GM19023 (cell line): ENCODE data around the gene SLC18B1.
"Not testable (repeated sequence)": the region's sequence is repeated elsewhere in the genome, so short reads cannot be mapped to it uniquely, and the experiment has no call there.

ENCODE experiments used
- ATAC-seq: cut with Tn5 transposase; IDR thresholded peaks from one replicate; pipeline ENCODE4 v1.9.1; 2021; ENCODE audit warnings: mild to moderate bottlenecking, moderate library complexity; ENCODE audit not compliant: unreplicated experiment

The SLC18B1 gene

DNA sequence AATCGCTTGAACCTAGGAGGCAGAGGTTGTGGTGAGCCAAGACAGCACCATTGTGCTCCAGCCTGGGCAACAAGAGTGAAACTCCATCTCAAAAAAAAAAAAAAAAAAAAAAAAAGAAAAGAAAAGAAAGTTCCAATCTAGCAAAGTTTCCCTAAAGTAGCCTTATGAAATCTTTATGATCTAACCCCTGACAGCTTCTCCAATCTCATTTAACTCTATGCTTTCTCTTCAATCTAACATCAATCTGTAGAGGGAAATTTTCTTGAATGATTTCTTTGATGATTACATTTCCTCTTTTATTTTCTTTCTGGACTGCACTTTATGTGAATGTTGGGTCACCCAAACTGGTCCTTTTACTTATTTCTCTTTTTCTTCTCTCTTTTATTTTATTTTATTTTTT lies 2.2 kb upstream of the SLC18B1 start:
- no peak for ATAC-seq

DNA sequence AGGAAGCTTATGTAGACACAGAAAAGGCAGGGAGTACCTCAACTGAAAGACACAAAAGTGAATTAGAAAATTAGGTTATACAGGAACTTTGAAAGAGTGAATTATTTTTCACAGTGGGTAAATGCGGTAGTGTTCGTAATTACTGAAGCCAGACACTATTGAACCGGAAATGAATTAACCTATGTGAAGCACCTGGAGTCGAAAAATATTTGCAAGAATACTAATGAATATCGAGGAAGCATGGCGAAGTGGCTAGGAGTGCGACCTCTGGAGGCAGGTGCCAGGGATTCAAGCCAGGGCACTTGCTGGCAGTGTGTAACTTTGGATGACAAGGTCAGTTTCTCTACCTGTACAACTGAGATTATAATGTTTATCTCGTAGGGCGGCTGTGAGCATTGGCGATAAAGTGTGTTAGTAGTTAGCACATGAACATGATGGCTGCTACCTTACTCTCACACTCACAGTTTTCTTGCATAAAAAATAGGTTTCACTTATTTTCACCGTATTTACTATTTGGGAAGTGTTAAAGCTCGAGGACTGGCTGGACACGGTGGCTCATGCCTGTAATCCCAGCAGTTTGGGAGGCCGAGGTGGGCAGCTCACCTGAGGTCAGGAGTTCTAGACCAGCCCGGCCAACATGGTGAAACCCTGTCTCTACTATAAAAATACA lies 567 bp upstream of the SLC18B1 start:
- ATAC-seq: peak; percentile 82

GRCh38 chr6:132795461-132795860 lies 3.0 kb downstream of the SLC18B1 start:
- ATAC-seq: no peak

DNA sequence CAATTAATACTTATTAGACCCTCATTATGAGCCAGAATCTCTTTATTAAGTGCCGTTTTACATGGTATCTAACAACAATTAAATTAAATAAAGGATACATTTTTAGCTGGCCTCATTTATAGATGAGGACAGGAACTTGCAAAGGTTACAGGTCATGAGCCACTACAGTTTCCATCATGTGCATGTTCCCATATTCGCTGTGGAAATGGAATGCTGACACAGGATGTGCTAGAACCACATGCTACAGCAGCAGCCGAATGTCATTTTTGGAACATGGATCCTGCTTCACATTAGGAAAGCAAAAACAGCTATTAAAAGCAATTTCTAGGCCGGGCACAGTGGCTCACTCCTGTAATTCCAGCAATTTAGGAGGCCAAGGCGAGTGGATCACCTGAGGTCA lies 5.9 kb downstream of the SLC18B1 start:
- no peak for ATAC-seq

GRCh38 chr6:132790450-132790849 lies 8.0 kb downstream of the SLC18B1 start:
- ATAC-seq: no peak

DNA sequence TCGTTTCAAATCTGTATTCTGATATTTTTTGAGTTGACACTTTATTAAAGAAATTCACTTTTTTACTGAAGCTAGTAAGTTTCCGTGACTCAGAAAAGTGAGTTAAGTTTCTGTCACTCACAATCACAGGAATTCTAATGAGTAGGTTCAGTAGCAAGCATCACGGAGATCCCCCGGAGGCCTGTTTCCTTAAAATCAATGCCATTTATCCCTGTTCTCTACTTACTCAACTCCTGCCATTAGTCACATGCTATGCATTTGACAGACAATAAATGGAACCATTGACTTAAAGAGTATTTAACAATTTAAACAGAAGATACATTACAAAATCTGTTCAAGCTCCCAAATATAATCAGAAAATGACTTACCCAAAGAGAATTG lies 9.1 kb downstream of the SLC18B1 start:
- no peak for ATAC-seq

- ATAC-seq: no peak
These were observed 9.6 kb downstream of the SLC18B1 start for GRCh38 chr6:132788658-132789395.

- no peak for ATAC-seq
These were observed 12.5 kb downstream of the SLC18B1 start for GRCh38 chr6:132785936-132786335.

GRCh38 chr6:132780770-132781371 lies 17.6 kb downstream of the SLC18B1 start:
- ATAC-seq: no peak

- ATAC-seq: not testable (repeated sequence)
These were observed 20.6 kb downstream of the SLC18B1 start for GRCh38 chr6:132777881-132778280.

GRCh38 chr6:132768051-132768517 lies 30.4 kb downstream of the SLC18B1 start:
- peak; percentile 90 for ATAC-seq

- no peak for ATAC-seq
These were observed 32.9 kb downstream of the SLC18B1 start for GRCh38 chr6:132765560-132765959.

GRCh38 chr6:132764370-132764769 lies 34.1 kb downstream of the SLC18B1 start:
- no peak for ATAC-seq

- ATAC-seq: peak; percentile 91
These were observed 35.2 kb downstream of the SLC18B1 start for GRCh38 chr6:132763269-132763668.

- no peak for ATAC-seq
These were observed 38.2 kb downstream of the SLC18B1 start for GRCh38 chr6:132760256-132760655.

- ATAC-seq: no peak
These were observed 39.7 kb downstream of the SLC18B1 start for GRCh38 chr6:132758689-132759088.

- no peak for ATAC-seq
These were observed 46.2 kb downstream of the SLC18B1 start for GRCh38 chr6:132752255-132752654.

- no peak for ATAC-seq
These were observed 46.6 kb downstream of the SLC18B1 start for GRCh38 chr6:132751828-132752227.

GRCh38 chr6:132751306-132751705 lies 47.1 kb downstream of the SLC18B1 start:
- ATAC-seq: peak; percentile 35

DNA sequence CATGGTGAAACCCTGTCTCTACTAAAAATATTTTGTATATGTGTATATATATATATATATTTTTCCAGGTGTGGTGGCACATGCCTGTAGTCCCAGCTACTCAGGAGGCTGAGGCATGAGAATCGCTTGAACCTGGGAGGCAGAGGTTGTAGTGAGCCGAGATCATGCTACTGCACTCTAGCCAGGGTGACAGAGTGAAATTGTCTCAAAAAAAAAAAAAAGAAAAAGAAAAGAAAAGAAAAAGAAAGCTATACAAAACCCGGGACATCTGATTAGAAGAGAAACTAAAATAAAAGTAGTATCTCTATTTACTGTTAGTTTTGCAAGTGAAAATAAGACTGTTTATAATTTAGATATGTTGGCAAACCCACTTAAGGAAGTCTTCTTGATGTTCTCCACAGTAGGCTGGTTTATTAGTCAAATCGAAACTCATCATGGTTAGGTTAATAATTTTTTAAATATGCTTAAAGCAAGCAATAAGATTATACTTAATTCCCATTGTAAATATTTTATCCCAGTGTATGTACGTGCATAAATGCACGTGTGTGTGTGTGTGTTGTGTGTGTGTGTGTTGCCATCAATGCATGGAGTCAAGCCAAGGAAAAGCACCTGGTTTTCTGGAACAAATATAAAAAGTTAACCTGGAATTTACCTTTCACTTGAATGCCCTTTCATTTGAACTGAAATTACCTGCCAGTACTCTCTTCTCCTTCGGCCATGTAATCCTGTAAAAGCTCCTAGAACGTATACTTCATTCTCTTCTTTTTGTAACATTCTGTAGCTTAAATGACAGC lies 47.8 kb downstream of the SLC18B1 start:
- peak; percentile 74 for ATAC-seq

DNA sequence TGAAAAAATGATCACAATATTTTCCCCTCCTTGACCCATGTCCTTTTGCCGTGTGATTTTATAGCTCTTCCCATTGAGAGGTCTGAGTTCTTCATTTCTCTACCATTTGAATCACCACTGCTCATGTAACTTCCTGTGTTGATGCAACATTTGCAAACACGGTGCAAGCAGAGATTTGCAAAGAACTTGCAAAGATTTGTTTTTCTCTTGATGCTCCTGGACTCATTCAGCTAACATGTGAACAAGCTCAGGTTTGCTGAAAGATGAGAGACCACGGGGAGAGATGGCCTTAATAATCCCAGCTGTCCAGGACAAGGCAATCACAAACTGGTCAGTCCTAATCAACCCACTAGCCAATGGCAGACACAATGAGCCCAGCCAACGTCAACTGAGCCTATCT lies 49.3 kb downstream of the SLC18B1 start:
- no peak for ATAC-seq
